ENCODE results near the gene CAMK1D. TPM values are rescaled to one million over a fixed set of nuclear protein-coding genes. Genes with fewer than 3 reads are reported as not detected.
"Not testable (repeated sequence)": the region's sequence is repeated elsewhere in the genome, so short reads cannot be mapped to it uniquely, and the experiment has no call there.

The CAMK1D gene
- total RNA-seq, 8 experiments from 2014 or later = 1.9 to 15.8 (median 7.4) TPM

DNA sequence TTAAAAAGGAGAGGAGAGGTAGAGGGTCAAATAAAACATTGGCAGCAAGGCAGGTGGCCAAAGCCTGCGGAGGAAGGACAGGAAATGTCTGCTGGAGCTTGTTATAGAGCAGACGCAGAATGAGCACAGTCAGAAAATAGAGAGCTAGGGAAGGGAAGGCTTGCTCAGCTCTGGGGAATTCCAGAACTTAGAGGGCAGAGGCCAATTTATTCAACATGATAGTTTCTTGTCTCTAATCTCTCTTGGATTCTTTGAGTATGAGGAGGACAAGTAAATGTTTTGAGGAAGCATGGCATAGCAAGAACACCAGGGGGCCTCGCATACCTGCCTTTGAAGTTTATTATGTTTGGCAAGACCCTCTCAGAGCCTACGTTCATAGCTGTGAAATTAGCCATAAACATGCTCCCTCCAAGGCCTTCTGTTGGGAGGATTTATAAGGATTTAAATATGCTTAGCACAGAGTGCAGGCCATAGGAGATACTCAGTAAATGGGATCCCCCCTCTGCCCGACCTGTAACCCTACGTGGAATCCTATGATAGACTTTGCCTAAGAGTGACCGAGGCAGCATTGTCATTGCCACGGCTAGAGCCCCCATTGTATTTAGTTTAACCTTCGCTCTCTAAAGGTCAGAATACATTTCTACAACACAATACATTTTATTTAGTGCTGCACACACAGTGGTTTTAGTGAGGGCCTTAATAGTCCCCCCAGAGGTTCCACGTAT is 358.3 kb downstream of the CAMK1D start:
- in situ Hi-C loops (cut with MboI; ENCODE audit: low pct_unique_long_range_greater_than_20kb in 2 of 9, low sequenced_read_pairs in 9 of 9, unreplicated experiment in 9 of 9) = loop anchor here in 5 of 9 experiments (25.0 kb wide), 3 partner anchors 205 to 445 kb away; no protein-coding TSS in a partner anchor
- Histone ChIP-seq H3K4me1 (replicated peaks in 1 of 2) (peaks cover 16 to 20% of the 10 kb centered on the region in 2 donors), H3K27ac (no peak overlapping the region), H3K4me3 (no peak overlapping the region)
- 0 to 100% (median 60%) methylated on average over 1 to 8 of the region's 10 CpGs; no CpG with 5 or more reads in 1 of the 10 experiments for WGBS, 10 experiments
- ATAC-seq (replicated peaks in 6 of 8) = peak; percentile 35 to 75 (median 67)

DNA sequence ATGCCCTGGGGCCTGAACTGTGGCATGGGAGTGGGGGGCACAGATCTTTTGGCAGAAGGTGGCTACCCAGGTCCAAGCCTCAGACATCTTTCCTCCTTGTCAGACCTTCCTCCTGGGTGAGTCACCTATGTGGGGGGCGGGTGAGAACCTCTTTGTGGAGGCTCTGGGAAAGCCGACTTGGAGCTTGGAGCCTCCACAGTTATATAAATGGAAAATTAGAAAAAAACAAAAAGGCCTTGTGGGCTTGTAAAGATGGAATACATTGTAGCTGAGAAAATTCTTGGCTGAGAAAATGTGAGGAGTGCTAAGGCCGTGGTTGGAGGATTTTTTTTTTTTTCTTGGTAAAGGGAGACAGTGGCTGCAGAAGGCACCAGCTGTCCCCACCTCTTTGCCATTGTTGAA is 359.7 kb downstream of the CAMK1D start:
- in situ Hi-C loops (cut with MboI; ENCODE audit: low pct_unique_long_range_greater_than_20kb in 2 of 9, low sequenced_read_pairs in 9 of 9, unreplicated experiment in 9 of 9) = loop anchor here in 5 of 9 experiments (25.0 kb wide), 3 partner anchors 203 to 447 kb away; no protein-coding TSS in a partner anchor
- no peak overlapping the region for H3K27ac ChIP-seq
- 11 to 86% (median 56%) methylated on average over 1 to 3 of the region's 3 CpGs; no CpG with 5 or more reads in 2 of the 10 experiments for WGBS, 10 experiments
- H3K4me3 ChIP-seq = no peak overlapping the region
- peaks cover 16 to 20% of the 10 kb centered on the region in 2 donors for H3K4me1 ChIP-seq (replicated peaks in 1 of 2)
- peak in 2 of 8 experiments; percentile 19 to 21 for ATAC-seq (replicated peaks in 6 of 8)

DNA sequence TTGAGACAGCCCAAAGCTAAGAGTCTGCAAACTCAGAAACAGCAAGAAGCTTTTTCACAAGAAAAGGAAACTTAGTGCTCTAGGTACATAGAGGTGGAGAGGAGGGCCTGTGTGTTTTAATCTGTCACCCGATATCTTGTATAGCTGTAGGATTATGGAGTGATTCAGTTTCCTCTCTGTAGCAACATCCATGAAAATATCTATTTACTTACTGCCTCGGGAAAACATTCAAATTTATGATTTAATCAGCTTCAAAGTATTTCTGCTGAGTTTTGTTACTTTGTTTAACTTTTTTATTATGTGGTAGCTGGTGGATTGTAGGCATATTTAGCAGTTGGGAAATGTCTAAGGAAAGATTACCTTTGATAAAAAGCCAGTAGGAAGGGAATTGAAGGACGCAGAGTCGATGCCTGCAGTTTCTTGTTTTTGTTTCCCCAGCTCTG is 360.2 kb downstream of the CAMK1D start:
- Histone ChIP-seq H3K27ac (no peak overlapping the region), H3K4me3 (no peak overlapping the region), H3K4me1 (replicated peaks in 1 of 2) (peaks cover 16 to 20% of the 10 kb centered on the region in 2 donors)
- in situ Hi-C loops (cut with MboI; ENCODE audit: low pct_unique_long_range_greater_than_20kb in 2 of 9, low sequenced_read_pairs in 9 of 9, unreplicated experiment in 9 of 9) = loop anchor here in 5 of 9 experiments (25.0 kb wide), 3 partner anchors 203 to 447 kb away; no protein-coding TSS in a partner anchor
- WGBS, 10 experiments = 15 to 100% (median 76%) methylated on average over 1 to 4 of the region's 4 CpGs; no CpG with 5 or more reads in 1 of the 10 experiments
- peak in 2 of 8 experiments; percentile 46 to 71 for ATAC-seq (replicated peaks in 6 of 8)

DNA sequence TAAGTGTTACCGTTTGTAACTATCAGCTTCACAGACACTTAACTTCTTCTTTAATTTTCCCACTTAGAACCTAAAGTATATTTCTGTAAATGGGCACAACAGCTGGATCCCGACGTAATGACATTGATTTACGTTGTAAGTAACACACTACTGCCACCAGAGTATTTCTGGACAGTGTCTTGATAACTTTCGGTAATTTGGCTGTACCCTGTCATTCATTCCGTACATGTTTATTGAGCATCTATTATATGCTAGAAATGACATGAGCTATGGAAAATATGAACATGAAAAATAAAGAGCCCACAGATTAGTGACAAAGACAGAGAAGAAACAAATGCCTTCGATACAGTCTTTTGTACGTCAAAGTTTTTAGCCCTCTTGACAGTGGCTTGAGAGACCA is 360.8 kb downstream of the CAMK1D start:
- no peak overlapping the region for H3K4me3 ChIP-seq
- peaks cover 16 to 20% of the 10 kb centered on the region in 2 donors for H3K4me1 ChIP-seq (replicated peaks in 1 of 2)
- no peak for ATAC-seq (replicated peaks in 6 of 8)
- WGBS, 10 experiments = 29 to 100% (median 93%) methylated on average over 1 to 8 of the region's 8 CpGs
- H3K27ac ChIP-seq = no peak overlapping the region
- in situ Hi-C loops (cut with MboI; ENCODE audit: low pct_unique_long_range_greater_than_20kb in 2 of 9, low sequenced_read_pairs in 9 of 9, unreplicated experiment in 9 of 9) = loop anchor here in 6 of 9 experiments (10.0 to 25.0 kb wide), 4 partner anchors 202 to 455 kb away; no protein-coding TSS in a partner anchor

DNA sequence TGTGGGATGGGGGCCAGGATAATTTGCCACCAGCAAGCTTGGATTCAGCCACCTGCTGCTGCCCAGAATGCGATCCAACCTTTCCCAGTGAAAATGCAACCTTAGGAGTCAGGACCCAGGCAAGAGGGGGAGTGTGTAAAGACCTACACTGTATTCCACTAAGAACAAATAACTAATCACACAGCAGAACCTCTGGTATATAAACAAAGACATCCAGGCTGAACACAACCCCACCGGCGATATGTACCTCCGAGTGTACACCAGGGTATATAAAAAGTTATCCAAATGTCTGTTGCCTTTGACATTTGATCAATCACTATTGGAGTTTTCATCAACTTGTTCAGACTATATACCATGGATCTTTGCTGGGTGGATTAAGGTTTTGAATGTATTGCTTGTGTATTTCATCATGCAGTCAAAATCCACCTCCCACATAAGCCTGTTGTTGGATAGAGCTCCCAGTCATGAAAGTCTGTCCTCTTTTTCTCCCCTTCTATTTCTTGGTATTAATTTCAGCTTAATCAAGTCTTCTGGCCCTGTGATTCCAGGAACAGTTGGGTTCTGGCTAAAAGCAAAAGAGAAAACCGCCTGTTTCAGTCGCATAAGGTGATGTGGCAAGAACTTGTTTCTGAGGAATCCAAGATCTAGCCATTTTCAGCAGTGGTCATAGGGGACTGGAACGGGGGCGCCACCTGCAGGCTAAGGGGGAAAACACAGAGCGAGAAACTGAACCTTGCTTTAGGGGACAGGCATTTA is 361.4 kb downstream of the CAMK1D start:
- H3K27ac ChIP-seq = peak overlapping the region; percentile 66 to 67
- WGBS, 10 experiments = 0 to 80% (median 46%) methylated on average over 2 to 8 of the region's 9 CpGs; no CpG with 5 or more reads in 1 of the 10 experiments
- in situ Hi-C loops (cut with MboI; ENCODE audit: low pct_unique_long_range_greater_than_20kb in 2 of 9, low sequenced_read_pairs in 9 of 9, unreplicated experiment in 9 of 9) = loop anchor here in 6 of 9 experiments (10.0 to 25.0 kb wide), 4 partner anchors 202 to 456 kb away; no protein-coding TSS in a partner anchor

DNA sequence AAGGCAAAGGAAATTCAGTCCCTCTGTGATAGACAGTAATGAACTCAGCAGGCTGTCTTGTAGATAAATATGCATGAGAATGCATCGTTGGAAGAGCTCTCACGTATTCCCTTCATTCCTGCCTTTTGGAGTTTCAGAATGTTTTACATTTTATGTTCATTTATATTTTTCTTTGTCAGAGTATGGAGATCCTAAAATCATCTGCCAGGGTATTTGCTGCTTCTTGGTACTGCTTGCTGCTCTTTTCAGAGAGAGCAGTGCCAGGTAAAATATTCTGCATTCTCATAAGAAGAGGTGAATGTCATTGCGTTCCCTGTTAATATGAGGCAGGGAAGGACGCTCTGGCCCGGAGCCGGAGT is 362.0 kb downstream of the CAMK1D start:
- 13 to 88% (median 62%) methylated on average over 2 to 6 of the region's 6 CpGs; no CpG with 5 or more reads in 4 of the 10 experiments for WGBS, 10 experiments
- Histone ChIP-seq H3K27ac (no peak overlapping the region), H3K4me3 (no peak overlapping the region), H3K4me1 (replicated peaks in 1 of 2) (peaks cover 16 to 20% of the 10 kb centered on the region in 2 donors)
- in situ Hi-C loops (cut with MboI; ENCODE audit: low pct_unique_long_range_greater_than_20kb in 2 of 9, low sequenced_read_pairs in 9 of 9, unreplicated experiment in 9 of 9) = loop anchor here in 6 of 9 experiments (10.0 to 25.0 kb wide), 4 partner anchors 201 to 457 kb away; no protein-coding TSS in a partner anchor
- peak in 1 of 8 experiments; percentile 2 for ATAC-seq (replicated peaks in 6 of 8)

More for the DNA sequence above, 361.4 kb downstream of the CAMK1D start:
- peak; percentile 78 to 86 (median 82) for ATAC-seq (replicated peaks in 6 of 8)
- Histone ChIP-seq H3K4me3 (no peak overlapping the region), H3K4me1 (replicated peaks in 1 of 2) (peaks cover 16 to 20% of the 10 kb centered on the region in 2 donors)

DNA sequence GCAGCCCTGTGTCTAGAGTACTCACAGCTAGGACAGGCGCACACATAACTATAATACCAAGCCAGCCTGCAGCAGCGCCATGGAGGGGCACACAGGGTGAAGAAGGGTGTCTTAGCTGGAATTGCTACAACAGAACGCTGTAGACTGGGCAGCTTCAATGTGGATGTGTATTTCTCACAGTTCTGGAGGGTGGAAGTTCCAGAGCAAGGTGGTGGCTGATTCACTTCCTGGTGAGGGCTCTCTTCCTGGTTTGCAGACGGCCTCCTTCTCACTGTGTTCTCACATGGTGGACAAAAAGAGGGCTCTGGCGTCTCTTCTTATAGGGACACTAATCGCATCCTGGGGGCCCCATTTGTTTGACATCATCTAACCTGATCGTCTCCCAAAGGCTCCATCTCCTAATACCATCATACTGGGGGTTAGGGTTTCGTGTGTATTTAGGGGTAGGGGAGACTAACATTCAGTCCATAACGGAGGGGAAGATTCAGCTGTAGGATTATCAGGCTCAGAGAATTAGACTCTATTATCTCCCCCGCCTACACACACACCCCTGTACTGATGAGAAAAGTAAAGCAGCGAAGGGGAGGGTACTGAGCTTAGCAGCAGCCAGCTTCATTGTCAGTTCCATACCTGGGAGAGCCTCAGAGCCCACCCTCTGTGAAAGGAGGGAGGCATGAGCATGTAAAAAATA is 363.1 kb downstream of the CAMK1D start:
- H3K27ac ChIP-seq = no peak overlapping the region
- peaks cover 16 to 18% of the 10 kb centered on the region in 2 donors for H3K4me1 ChIP-seq (replicated peaks in 1 of 2)
- in situ Hi-C loops (cut with MboI; ENCODE audit: low pct_unique_long_range_greater_than_20kb in 2 of 9, low sequenced_read_pairs in 9 of 9, unreplicated experiment in 9 of 9) = loop anchor here in 6 of 9 experiments (10.0 to 25.0 kb wide), 4 partner anchors 200 to 458 kb away; no protein-coding TSS in a partner anchor
- no peak overlapping the region for H3K4me3 ChIP-seq
- no peak for ATAC-seq (replicated peaks in 6 of 8)
- 72 to 100% (median 90%) methylated on average over 1 to 8 of the region's 11 CpGs for WGBS, 10 experiments

DNA sequence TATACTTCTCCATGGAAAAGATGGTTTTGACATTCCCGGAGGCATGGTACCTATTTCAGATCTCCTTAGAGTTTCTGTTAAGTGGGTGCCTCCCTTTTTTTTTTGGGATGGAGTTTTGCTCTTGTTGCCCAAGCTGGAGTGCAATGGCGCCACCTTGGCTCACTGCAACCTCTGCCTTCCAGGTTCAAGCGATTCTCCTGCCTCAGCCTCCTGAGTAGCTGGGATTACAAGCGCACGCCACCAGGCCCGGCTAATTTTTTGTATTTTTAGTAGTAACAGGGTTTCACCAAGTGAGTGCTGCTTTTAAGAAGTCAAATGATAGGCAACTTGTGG is 363.6 kb downstream of the CAMK1D start:
- not testable (repeated sequence) for H3K4me3 ChIP-seq; ATAC-seq (replicated peaks in 6 of 8); H3K27ac ChIP-seq
- peaks cover 12 to 13% of the 10 kb centered on the region in 2 donors for H3K4me1 ChIP-seq (replicated peaks in 1 of 2)
- in situ Hi-C loops (cut with MboI; ENCODE audit: low pct_unique_long_range_greater_than_20kb in 2 of 9, low sequenced_read_pairs in 9 of 9, unreplicated experiment in 9 of 9) = loop anchor here in 6 of 9 experiments (10.0 to 25.0 kb wide), 4 partner anchors 199 to 458 kb away; no protein-coding TSS in a partner anchor
- 93 to 100% (median 100%) methylated on average over 1 to 6 of the region's 6 CpGs; no CpG with 5 or more reads in 4 of the 10 experiments for WGBS, 10 experiments

DNA sequence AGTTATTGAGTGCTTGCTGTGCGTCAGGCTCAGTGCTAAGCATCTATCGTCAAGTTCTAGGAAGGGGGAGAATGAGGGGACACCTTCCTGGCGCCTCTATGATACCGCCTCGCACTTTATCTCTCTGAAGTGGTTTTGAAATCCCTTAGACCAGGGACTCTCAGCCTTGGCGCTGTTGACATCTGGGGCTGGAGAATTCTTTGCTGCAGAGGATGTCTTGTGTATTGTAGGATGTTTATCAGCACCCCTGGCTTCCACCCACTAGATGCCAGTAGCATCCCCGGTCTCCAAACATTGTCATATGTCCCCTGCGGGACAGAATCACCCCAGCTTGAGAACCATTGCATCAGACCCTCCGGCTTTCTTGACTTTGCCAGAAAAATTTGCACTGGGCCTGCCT is 366.7 kb downstream of the CAMK1D start:
- WGBS, 10 experiments = 67 to 100% (median 83%) methylated on average over 1 to 8 of the region's 9 CpGs; no CpG with 5 or more reads in 4 of the 10 experiments
- H3K4me3 ChIP-seq = no peak overlapping the region
- H3K27ac ChIP-seq = no peak overlapping the region
- ATAC-seq (replicated peaks in 6 of 8) = no peak
- in situ Hi-C loops (cut with MboI; ENCODE audit: low pct_unique_long_range_greater_than_20kb in 2 of 9, low sequenced_read_pairs in 9 of 9, unreplicated experiment in 9 of 9) = loop anchor here in 6 of 9 experiments (10.0 to 25.0 kb wide), 4 partner anchors 196 to 461 kb away; no protein-coding TSS in a partner anchor
- peaks cover 5 to 10% of the 10 kb centered on the region in 2 donors for H3K4me1 ChIP-seq (replicated peaks in 1 of 2)

DNA sequence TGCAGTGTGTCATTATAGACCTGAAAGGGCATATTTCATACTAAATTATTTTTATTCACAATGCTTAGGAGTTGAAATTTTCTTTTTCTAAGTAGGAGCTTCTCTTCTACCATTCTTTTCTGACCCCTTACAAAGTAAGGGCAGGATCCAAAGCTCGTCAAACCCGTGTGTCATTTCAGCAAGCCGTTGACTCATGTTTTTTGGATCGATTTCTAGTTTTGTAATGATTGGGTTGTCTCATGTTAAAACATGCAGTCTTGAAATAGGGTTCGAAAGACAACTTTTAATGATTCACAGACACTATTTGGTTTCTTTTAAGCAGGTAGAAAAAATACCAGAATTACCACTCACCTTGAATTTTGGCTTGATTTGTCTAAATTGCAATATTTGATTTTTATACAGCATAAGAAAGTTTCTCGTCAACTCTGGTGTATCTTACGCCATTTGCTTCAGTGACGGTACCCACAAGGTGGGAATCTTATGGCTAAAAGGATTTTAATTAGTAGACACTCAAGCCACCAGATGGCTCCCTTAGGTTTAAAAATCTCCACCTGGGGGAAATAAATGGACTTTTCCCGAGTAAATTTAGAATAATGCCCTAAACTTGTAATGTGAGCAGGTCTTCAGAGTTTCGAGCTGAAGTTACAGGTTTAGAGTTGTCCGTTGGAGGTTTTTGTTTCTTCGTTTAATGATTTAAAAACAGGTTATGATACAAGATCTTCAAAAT is 368.8 kb downstream of the CAMK1D start:
- 34 to 96% (median 73%) methylated on average over 1 to 12 of the region's 12 CpGs for WGBS, 10 experiments

DNA sequence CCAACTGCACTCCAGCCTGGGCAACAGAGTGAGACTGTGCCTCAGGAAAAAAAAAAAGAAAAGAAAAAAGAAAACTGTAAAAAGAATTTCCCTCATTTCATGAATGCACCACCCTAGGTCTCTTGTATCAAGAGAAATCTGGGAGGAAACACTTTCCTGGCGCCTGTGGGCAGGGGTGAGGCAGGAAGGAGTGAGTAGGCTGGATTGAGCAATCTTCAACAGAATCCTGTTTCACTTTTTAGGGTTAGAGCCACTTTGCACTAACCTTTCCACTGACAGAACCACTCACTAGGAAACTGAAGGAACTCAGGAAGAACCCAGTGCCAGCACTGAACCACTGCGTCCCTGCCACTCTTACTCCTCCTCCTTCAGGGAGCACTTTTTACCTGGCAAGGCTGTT is 370.0 kb downstream of the CAMK1D start:
- H3K4me1 ChIP-seq (replicated peaks in 1 of 2) = peaks cover 7 to 10% of the 10 kb centered on the region in 2 donors
- H3K27ac ChIP-seq = no peak overlapping the region
- in situ Hi-C loops (cut with MboI; ENCODE audit: low pct_unique_long_range_greater_than_20kb in 2 of 9, low sequenced_read_pairs in 9 of 9, unreplicated experiment in 9 of 9) = loop anchor here in 6 of 9 experiments (10.0 to 25.0 kb wide), 4 partner anchors 193 to 465 kb away; no protein-coding TSS in a partner anchor
- no peak overlapping the region for H3K4me3 ChIP-seq
- WGBS, 10 experiments = 20 to 94% (median 79%) methylated on average over 1 to 2 of the region's 2 CpGs; no CpG with 5 or more reads in 4 of the 10 experiments
- ATAC-seq (replicated peaks in 6 of 8) = peak in 2 of 8 experiments; percentile 50 to 70

More for the DNA sequence above, 368.8 kb downstream of the CAMK1D start:
- ATAC-seq (replicated peaks in 6 of 8) = no peak
- Histone ChIP-seq H3K27ac (no peak overlapping the region), H3K4me1 (replicated peaks in 1 of 2) (peaks cover 4 to 7% of the 10 kb centered on the region in 2 donors), H3K4me3 (no peak overlapping the region)
- in situ Hi-C loops (cut with MboI; ENCODE audit: low pct_unique_long_range_greater_than_20kb in 2 of 9, low sequenced_read_pairs in 9 of 9, unreplicated experiment in 9 of 9) = loop anchor here in 6 of 9 experiments (10.0 to 25.0 kb wide), 4 partner anchors 194 to 463 kb away; no protein-coding TSS in a partner anchor

All from motor neuron (in vitro differentiated cells).